GM12872 (cell line): ENCODE results near the gene MAML3.

Experiments used
- CTCF ChIP-seq: IDR thresholded peaks from 3 replicates; pipeline ENCODE4 v1.5.1; 2011; ENCODE audit warnings: low read depth, mild to moderate bottlenecking, low read length, moderate library complexity; ENCODE audit not compliant: insufficient read depth

Gene MAML3

GRCh38 chr4:140135529-140136088, 18.4 kb downstream of the MAML3 start:
- TF ChIP-seq CTCF: no peak

- no peak for TF ChIP-seq CTCF
Measured at GRCh38 chr4:140134746-140135425, 19.1 kb downstream of the MAML3 start.

GRCh38 chr4:140133576-140133975, 20.4 kb downstream of the MAML3 start:
- no peak for TF ChIP-seq CTCF

- TF ChIP-seq CTCF: no peak
Measured at GRCh38 chr4:140131675-140132229, 22.2 kb downstream of the MAML3 start.

GRCh38 chr4:140130677-140131076, 23.3 kb downstream of the MAML3 start:
- TF ChIP-seq CTCF: no peak

GRCh38 chr4:140127422-140127821, 26.6 kb downstream of the MAML3 start:
- TF ChIP-seq CTCF: no peak

- no peak for TF ChIP-seq CTCF
Measured at GRCh38 chr4:140126261-140126660, 27.7 kb downstream of the MAML3 start.
